H1 (cell line): ENCODE results near the gene HPCAL4. TPM values are rescaled to one million over a fixed set of nuclear protein-coding genes. Genes with fewer than 3 reads are reported as not detected.

Experiments
- CBX8 ChIP-seq: fragments of 300-800, 300-1000 bp; sonication (generic); IDR thresholded peaks from 2 replicates; pipeline ENCODE4 v1.7.1; 2016; ENCODE audit warnings: low read depth, low read length, borderline replicate concordance
- CHD2 ChIP-seq: IDR thresholded peaks from 2 replicates; pipeline ENCODE4 v1.6.1; 2012; ENCODE audit warnings: low read length, improper control_type of control experiment
- CHD7 ChIP-seq: fragments of 300-600 bp; sonication (generic); IDR thresholded peaks from 2 replicates; pipeline ENCODE4 v1.7.1; 2012; ENCODE audit warnings: low read length, moderate library complexity, mild to moderate bottlenecking, inconsistent platforms; ENCODE audit not compliant: insufficient replicate concordance
- CREB1 ChIP-seq: IDR thresholded peaks from 2 replicates; pipeline ENCODE4 v1.6.1; 2012; ENCODE audit warnings: inconsistent platforms
- E2F6 ChIP-seq: IDR thresholded peaks from 2 replicates; pipeline ENCODE4 v1.6.1; 2012; ENCODE audit warnings: inconsistent platforms
- FOSL1 ChIP-seq: IDR thresholded peaks from 2 replicates; pipeline ENCODE4 v1.6.1; 2011; ENCODE audit warnings: mild to moderate bottlenecking, low read depth, low read length, moderate library complexity; ENCODE audit not compliant: insufficient read depth
- JUN ChIP-seq: IDR thresholded peaks from 2 replicates; pipeline ENCODE4 v1.6.1; 2011; ENCODE audit warnings: low read depth, mild to moderate bottlenecking, improper control_type of control experiment, low read length
- SIRT6 ChIP-seq: IDR thresholded peaks from one replicate; pipeline ENCODE4 v1.7.1; 2012; ENCODE audit warnings: low read length, inconsistent platforms
- SIX5 ChIP-seq: IDR thresholded peaks from 2 replicates; pipeline ENCODE4 v1.6.1; 2011; ENCODE audit warnings: mild to moderate bottlenecking, low read depth, low read length
- SP4 ChIP-seq: IDR thresholded peaks from 2 replicates; pipeline ENCODE4 v1.6.1; 2012; ENCODE audit warnings: low read length, inconsistent platforms
- ZNF274 ChIP-seq: IDR thresholded peaks from 2 replicates; pipeline ENCODE4 v1.7.0; 2012; ENCODE audit warnings: low read length, borderline replicate concordance; ENCODE audit errors: extremely low read depth
- polyA plus RNA-seq, 7 experiments: library from polyadenylated mRNA; depleted of rRNA in 3 of 7; stranded (reverse) in 5 of 7; unstranded in 2 of 7; fragments of >200 nt in 5 of 7; fragments of 200-250 nt in 2 of 7; gene quantifications; 1 replicate in 5 of 7; 2 replicates in 1 of 7; 4 replicates in 1 of 7; pipeline versions ENCODE4 v1.2.1 to v1.2.3, GENCODE V29; 2011 to 2013; ENCODE audit warnings: missing spikeins in 2 of 7, mixed read lengths in 2 of 7
- total RNA-seq: library from RNA; stranded (reverse); fragmentation: NEBNext Ultra II Directional; extraction: Animal tissue kit (Norgen Biotek cat#: 25700); gene quantifications from 2 replicates; pipeline ENCODE4 v1.2.1, GENCODE V29; 2021

HPCAL4 gene
- total and polyA plus RNA-seq, 2 of the 8 experiments (the other 6 are each of a cell fraction or from before 2014, with no cell fraction given), result 0.54 to 0.74 TPM

GRCh38 chr1:39643705-39644104 lies 47.5 kb downstream of the HPCAL4 start (continued):
- TF ChIP-seq CHD7 (no peak), ZNF274 (no peak), JUN (no peak), FOSL1 (no peak), SP4 (no peak), SIX5 (no peak), CHD2 (no peak), SIRT6 (no peak), CREB1 (no peak), E2F6 (no peak), CBX8 (no peak)
